ENCODE results near the gene MACROD1.

- TF ChIP-seq POLR2A (IDR thresholded peaks at IDR 0.05) (no peak), POLR2AphosphoS5 (IDR thresholded peaks at IDR 0.05) (no peak)
- TF ChIP-seq, protein P1, sequence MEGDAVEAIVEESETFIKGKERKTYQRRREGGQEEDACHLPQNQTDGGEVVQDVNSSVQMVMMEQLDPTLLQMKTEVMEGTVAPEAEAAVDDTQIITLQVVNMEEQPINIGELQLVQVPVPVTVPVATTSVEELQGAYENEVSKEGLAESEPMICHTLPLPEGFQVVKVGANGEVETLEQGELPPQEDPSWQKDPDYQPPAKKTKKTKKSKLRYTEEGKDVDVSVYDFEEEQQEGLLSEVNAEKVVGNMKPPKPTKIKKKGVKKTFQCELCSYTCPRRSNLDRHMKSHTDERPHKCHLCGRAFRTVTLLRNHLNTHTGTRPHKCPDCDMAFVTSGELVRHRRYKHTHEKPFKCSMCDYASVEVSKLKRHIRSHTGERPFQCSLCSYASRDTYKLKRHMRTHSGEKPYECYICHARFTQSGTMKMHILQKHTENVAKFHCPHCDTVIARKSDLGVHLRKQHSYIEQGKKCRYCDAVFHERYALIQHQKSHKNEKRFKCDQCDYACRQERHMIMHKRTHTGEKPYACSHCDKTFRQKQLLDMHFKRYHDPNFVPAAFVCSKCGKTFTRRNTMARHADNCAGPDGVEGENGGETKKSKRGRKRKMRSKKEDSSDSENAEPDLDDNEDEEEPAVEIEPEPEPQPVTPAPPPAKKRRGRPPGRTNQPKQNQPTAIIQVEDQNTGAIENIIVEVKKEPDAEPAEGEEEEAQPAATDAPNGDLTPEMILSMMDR (IDR thresholded peaks at IDR 0.05): no peak
Measured at GRCh38 chr11:64094463-64095260, 71.3 kb downstream of the MACROD1 start.

All from prostate gland (tissue), 2 donors.